Heart left ventricle (tissue), 13 donors: ENCODE measurements around the gene RAB3GAP1.

Source experiments
- CTCF ChIP-seq, 12 donors: fragments of 200-600 bp; sonication (generic) in 4 of 12; IDR thresholded peaks; one replicate each; pipeline versions ENCODE4 v1.5.0 to v1.8.0; 2018 to 2022; ENCODE audit warnings: antibody characterized with exemption in 12 of 12, mild to moderate bottlenecking in 5 of 12
- POLR2A ChIP-seq, 2 donors: fragments of 450-650 bp; IDR thresholded peaks; one replicate each; pipeline ENCODE4 v1.6.1; 2017; ENCODE audit warnings: antibody characterized with exemption in 2 of 2, mild to moderate bottlenecking in 2 of 2, moderate library complexity in 2 of 2
- donor health status: ischemic (EF 13 %, LVEDD 7.1; RV severe dilation, severe dysfunction).
- donor health status: DM: no; HTN: yes; CAD: no.
- donor health status: DM: no; HTN: no; CAD: no.
- donor health status: ischemic (EF 25% LVEDD 6.9; RV normal size, moderate dysfunction).
- donor health status: ischemic (EF 25% LVEDD 5.7; RV mildly dilated, moderate dysfunction).
- donor health status: ischemic (EF 35%, LVEDD 5.7; RV mildly dilated, moderate dysfunction).
- donor health status: nonischemic (EF 11% LVEDD 7.7; RV severe dilation, severe dysfunction).
- donor health status: DM: yes; HTN: yes; CAD: no.
- donor health status: PGD.
- donor health status: ischemic (EF 29% LVEDD 5.4; RV normal size, mild dysfunction).
- donor health status: nonischemic (EF 23%, LVEDD 6.1; RV moderate dilation, normal function).

GRCh38 chr2:135010200-135010942 is 41.7 kb upstream of the RAB3GAP1 start:
- TF ChIP-seq POLR2A (IDR thresholded peaks at IDR 0.05): no peak
- TF ChIP-seq CTCF (IDR thresholded peaks at IDR 0.05): no peak
